ENCODE measurements around the gene ACKR2. TPM values are rescaled to one million over a fixed set of nuclear protein-coding genes. Genes with fewer than 3 reads are reported as not detected.
A peak's percentile ranks its signal among the peaks of the same experiment; 100 is the strongest.

Gene ACKR2
- total and polyA plus RNA-seq, 4 donors, result 0.26 to 7.8 (median 3.1) TPM; not detected in 1

DNA sequence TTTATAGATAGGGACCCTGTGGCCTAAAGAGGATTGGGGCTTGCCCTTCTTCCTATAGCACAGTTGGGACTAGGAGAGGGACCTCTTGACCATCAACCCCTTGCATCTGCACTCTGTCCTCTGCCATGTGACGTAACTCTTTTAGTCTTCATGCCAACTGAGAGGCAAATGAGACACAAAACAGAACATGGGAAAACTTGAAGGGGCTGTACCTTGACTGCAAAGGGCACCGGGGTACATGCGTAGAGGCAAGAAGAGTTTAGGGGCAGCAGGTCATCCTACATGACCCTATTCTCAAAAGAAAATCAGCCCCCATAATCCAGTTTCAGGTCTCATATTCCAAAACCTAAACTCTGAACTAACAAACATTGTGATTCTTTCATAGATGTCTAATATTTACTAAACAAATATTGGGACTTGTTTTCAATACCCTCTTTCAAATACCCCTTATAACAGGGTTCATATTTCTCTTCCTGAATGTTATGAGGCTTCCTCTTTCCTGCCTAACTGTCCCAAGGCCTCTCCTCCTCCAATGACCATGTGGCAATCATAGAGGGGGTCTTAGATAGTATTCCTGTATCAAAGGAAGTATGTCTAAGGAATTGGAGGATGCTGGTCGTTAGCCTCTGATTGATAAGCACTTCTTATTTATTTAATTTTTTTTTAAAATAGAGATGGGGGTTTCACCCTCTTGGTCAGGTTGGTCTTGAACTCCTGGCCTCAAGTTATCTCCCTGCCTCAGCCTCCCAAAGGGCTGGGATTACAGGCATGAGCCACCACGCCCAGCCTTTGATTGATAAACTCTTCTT, 20.6 kb downstream of the ACKR2 start:
- H3K9me3 ChIP-seq (ENCODE audit: control insufficient read depth, low read length), result no peaks in the 10 kb centered on the region
- intact Hi-C loops (cut with DNase I), result loop anchor here (2.0 to 5.0 kb wide), 3 partner anchors 48 to 52 kb away; no protein-coding TSS in a partner anchor
- ATAC-seq (ENCODE audit: low FRiP score) (no peak), DNase-seq (no peak)
- 76 to 77% methylated on average over 5 of the region's 5 CpGs for WGBS, 2 donors
- peaks cover 0 to 2% of the 10 kb centered on the region in 2 donors for H3K27me3 ChIP-seq (ENCODE audit: control insufficient read depth in 1 of 2, insufficient read depth in 2 of 2, low read length in 1 of 2)
- no peak overlapping the region for H3K27ac ChIP-seq (ENCODE audit: low read depth in 1 of 2, low read length in 2 of 2)
- H3K4me3 ChIP-seq (ENCODE audit: low read length in 2 of 2), result no peak overlapping the region
- no peaks in the 10 kb centered on the region for H3K36me3 ChIP-seq (ENCODE audit: control insufficient read depth in 1 of 2, insufficient read depth in 2 of 2, low read length in 1 of 2)
- H3K4me1 ChIP-seq (ENCODE audit: control insufficient read depth in 1 of 2, insufficient read depth in 2 of 2, low read length in 2 of 2), result no peaks in the 10 kb centered on the region

DNA sequence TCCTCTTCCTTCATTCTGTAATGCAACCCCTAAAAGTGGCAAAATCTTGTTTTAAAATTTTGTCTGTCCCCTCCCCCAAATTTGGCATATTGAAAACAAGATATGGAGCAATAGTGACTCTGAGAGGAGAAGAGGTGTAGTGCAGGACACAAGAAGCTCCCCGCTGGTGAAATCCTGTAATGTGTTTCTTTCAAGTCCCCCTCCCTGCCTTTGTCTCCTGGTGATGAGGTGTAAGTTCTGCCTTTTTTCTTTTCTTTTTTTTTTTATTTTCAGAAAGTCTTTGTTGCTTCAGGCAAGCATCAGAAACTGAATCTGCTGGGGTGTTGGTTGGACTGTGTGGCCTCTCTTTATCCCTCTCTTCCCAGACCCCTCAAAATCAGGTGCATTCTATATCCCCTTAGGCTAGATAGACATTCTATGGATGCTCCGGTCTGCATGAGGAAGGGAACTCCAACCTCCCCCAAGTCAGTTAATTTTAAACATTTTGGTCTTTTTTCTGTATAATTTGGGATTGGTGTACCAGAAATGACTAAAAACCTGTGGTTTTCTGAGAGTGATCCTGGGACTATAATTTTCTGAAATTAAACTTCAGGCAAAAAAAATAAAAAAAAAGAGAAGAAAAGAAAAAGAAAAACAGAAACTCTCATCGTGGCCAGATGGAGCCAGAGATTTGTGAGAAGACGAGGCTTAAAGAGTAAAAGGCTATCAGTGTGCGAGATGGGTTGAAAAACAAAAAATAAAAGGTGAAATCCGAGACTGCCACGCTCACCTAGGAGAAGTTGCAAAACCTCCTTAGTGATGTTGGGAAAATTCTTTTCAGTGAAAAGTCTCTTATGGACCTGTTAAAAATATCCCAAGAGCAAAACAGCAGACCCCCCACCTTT, 21.4 kb downstream of the ACKR2 start:
- Histone ChIP-seq H3K4me3 (ENCODE audit: low read length in 2 of 2) (no peak overlapping the region), H3K27me3 (ENCODE audit: control insufficient read depth in 1 of 2, insufficient read depth in 2 of 2, low read length in 1 of 2) (peaks cover 0 to 2% of the 10 kb centered on the region in 2 donors), H3K27ac (ENCODE audit: low read depth in 1 of 2, low read length in 2 of 2) (no peak overlapping the region), H3K36me3 (ENCODE audit: control insufficient read depth in 1 of 2, insufficient read depth in 2 of 2, low read length in 1 of 2) (no peaks in the 10 kb centered on the region), H3K4me1 (ENCODE audit: control insufficient read depth in 1 of 2, insufficient read depth in 2 of 2, low read length in 2 of 2) (no peaks in the 10 kb centered on the region), H3K9me3 (ENCODE audit: control insufficient read depth, low read length) (no peaks in the 10 kb centered on the region)
- no peak for ATAC-seq (ENCODE audit: low FRiP score)
- DNase-seq, result no peak
- intact Hi-C loops (cut with DNase I), result loop anchor here (2.0 to 5.0 kb wide), 3 partner anchors 48 to 52 kb away; no protein-coding TSS in a partner anchor
- WGBS, 2 donors, result 31 to 33% methylated on average over 7 of the region's 7 CpGs

DNA sequence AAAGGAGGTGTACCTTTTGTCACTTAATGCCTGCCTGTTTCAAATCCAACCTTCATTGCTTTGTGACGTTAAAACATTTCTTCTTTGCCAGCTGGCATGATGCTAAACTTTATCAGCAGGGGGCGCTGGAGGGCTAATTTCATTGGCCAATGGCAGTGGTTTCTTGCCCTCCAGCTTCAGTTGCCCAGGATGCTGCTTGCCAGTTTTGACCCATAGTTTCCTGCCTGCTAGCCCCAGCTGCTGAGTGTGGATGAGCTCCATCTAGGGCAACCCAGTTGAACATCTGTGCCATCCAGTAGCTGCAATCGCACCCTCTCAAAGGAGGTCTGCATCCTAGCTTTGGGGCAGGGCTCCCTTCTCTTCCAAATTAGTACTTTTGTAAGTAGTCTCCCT, 22.1 kb downstream of the ACKR2 start:
- DNase-seq (peak; percentile 85), ATAC-seq (ENCODE audit: low FRiP score) (peak; percentile 82)
- 10 to 16% methylated on average over 3 of the region's 3 CpGs for WGBS, 2 donors
- no peaks in the 10 kb centered on the region for H3K36me3 ChIP-seq (ENCODE audit: control insufficient read depth in 1 of 2, insufficient read depth in 2 of 2, low read length in 1 of 2)
- H3K27ac ChIP-seq (ENCODE audit: low read depth in 1 of 2, low read length in 2 of 2), result no peak overlapping the region
- no peaks in the 10 kb centered on the region for H3K9me3 ChIP-seq (ENCODE audit: control insufficient read depth, low read length)
- no peak overlapping the region for H3K4me3 ChIP-seq (ENCODE audit: low read length in 2 of 2)
- H3K4me1 ChIP-seq (ENCODE audit: control insufficient read depth in 1 of 2, insufficient read depth in 2 of 2, low read length in 2 of 2), result no peaks in the 10 kb centered on the region
- H3K27me3 ChIP-seq (ENCODE audit: control insufficient read depth in 1 of 2, insufficient read depth in 2 of 2, low read length in 1 of 2), result peaks cover 0 to 2% of the 10 kb centered on the region in 2 donors
- intact Hi-C loops (cut with DNase I), result loop anchor here (2.0 to 5.0 kb wide), 3 partner anchors 49 to 51 kb away; no protein-coding TSS in a partner anchor

DNA sequence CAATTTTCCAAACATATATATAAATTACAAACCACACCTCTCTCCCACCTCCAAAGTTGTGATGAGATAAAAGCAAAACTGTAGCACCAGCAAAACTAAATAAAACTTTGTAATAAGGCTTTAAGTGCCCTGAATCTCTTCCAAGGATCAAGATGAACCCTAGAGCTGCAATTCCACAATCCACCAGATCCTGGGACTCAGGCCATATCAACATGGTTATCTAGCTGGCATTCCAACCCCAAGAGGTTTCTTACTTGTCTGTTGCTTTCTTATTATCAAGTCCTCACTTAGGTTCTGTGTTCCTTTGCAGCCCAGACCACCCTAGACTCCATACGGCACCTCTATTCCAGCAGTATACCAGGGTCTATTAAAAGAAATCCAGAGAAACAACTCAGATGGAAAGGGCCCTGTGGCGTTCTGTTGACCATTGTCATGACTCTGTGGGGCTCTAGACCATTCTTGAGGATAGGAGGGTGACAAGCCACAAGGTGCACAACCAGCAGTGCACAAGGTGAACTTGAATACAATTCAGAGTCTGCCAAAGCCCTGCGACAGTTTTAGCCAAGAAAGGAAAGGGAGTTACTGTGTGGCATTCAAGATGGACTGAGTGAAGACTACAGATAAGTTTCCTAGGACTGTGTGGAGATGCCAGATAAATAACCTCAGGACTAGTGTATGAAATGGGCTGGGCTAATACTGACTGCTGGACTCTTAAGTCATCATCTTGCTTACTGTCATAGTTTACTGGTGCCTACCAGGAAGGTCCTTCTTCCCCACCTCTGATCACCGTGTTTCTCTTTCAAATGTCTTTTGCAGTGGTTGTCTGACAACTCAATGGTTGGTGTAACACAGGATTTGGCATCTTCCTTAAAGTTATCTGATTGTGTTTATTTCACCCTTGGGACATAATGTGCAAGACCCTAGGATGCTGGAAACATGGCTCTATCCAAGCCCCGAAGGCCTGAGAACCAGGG, 27.2 kb downstream of the ACKR2 start:
- intact Hi-C loops (cut with DNase I), result loop anchor here in 1 of 2 donors (5.0 kb wide), 1 partner anchor 54 kb away; no protein-coding TSS in a partner anchor
- no peak for DNase-seq
- 95 to 96% methylated on average over 5 of the region's 5 CpGs for WGBS, 2 donors
- ATAC-seq (ENCODE audit: low FRiP score), result no peak
- no peak overlapping the region for H3K4me3 ChIP-seq (ENCODE audit: low read length in 2 of 2)
- no peaks in the 10 kb centered on the region for H3K27me3 ChIP-seq (ENCODE audit: control insufficient read depth in 1 of 2, insufficient read depth in 2 of 2, low read length in 1 of 2)
- H3K4me1 ChIP-seq (ENCODE audit: control insufficient read depth in 1 of 2, insufficient read depth in 2 of 2, low read length in 2 of 2), result no peaks in the 10 kb centered on the region
- no peaks in the 10 kb centered on the region for H3K36me3 ChIP-seq (ENCODE audit: control insufficient read depth in 1 of 2, insufficient read depth in 2 of 2, low read length in 1 of 2)
- H3K27ac ChIP-seq (ENCODE audit: low read depth in 1 of 2, low read length in 2 of 2), result no peak overlapping the region
- H3K9me3 ChIP-seq (ENCODE audit: control insufficient read depth, low read length), result no peaks in the 10 kb centered on the region

DNA sequence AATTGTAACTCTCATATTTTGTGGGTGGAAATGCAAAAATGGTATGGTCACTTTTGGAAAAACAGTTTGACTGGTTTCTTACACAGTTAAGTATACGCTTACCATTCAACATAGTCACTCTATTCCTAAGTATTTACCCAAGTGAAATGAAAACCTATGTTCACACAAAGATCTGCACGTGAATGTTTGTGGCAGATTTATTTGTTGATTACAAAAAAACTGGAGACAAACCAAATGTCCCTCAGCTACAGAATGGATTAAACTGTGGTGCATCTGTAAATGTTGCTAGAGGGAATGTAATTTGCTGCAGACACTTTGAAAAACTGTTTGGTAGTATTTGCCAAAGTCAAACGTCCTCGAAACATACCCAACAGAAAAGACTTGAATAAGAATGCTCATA, 29.3 kb downstream of the ACKR2 start:
- intact Hi-C loops (cut with DNase I), result loop anchor here in 1 of 2 donors (5.0 kb wide), 1 partner anchor 56 kb away; no protein-coding TSS in a partner anchor
- H3K4me3 ChIP-seq (ENCODE audit: low read length in 2 of 2), result no peak overlapping the region
- H3K9me3 ChIP-seq (ENCODE audit: control insufficient read depth, low read length), result no peaks in the 10 kb centered on the region
- no peak overlapping the region for H3K27ac ChIP-seq (ENCODE audit: low read depth in 1 of 2, low read length in 2 of 2)
- H3K27me3 ChIP-seq (ENCODE audit: control insufficient read depth in 1 of 2, insufficient read depth in 2 of 2, low read length in 1 of 2), result no peaks in the 10 kb centered on the region
- no peak for ATAC-seq (ENCODE audit: low FRiP score)
- no peaks in the 10 kb centered on the region for H3K4me1 ChIP-seq (ENCODE audit: control insufficient read depth in 1 of 2, insufficient read depth in 2 of 2, low read length in 2 of 2)
- H3K36me3 ChIP-seq (ENCODE audit: control insufficient read depth in 1 of 2, insufficient read depth in 2 of 2, low read length in 1 of 2), result no peaks in the 10 kb centered on the region
- DNase-seq, result no peak
- 87% methylated on average over 4 of the region's 4 CpGs for WGBS, 2 donors

DNA sequence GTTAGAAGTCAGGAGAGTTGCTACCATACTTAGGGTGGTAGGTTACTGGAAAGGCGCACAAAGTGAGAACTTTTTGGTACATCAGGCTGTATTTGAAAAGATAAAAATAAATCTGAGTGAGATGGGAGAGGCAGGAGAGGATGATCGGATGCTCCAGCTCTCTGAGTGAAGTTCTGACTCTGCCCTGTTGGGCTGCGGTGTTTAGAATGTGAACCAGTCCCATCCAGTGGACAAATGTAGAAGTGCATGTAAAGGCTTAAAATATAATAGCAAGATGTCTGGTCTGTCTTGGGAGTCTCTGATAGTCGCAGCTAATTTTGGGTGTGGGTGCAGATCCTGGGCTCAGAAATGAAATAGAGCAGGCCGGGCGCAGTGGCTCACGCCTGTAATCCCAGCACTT, 30.4 kb downstream of the ACKR2 start:
- H3K4me1 ChIP-seq (ENCODE audit: control insufficient read depth in 1 of 2, insufficient read depth in 2 of 2, low read length in 2 of 2), result no peaks in the 10 kb centered on the region
- H3K27me3 ChIP-seq (ENCODE audit: control insufficient read depth in 1 of 2, insufficient read depth in 2 of 2, low read length in 1 of 2), result no peaks in the 10 kb centered on the region
- H3K4me3 ChIP-seq (ENCODE audit: low read length in 2 of 2), result peak overlapping the region in 1 of 2 donors; percentile 40
- intact Hi-C loops (cut with DNase I), result loop anchor here in 1 of 2 donors (5.0 kb wide), 1 partner anchor 57 kb away; no protein-coding TSS in a partner anchor
- DNase-seq (no peak), ATAC-seq (ENCODE audit: low FRiP score) (peak; percentile 86)
- no peaks in the 10 kb centered on the region for H3K36me3 ChIP-seq (ENCODE audit: control insufficient read depth in 1 of 2, insufficient read depth in 2 of 2, low read length in 1 of 2)
- WGBS, 2 donors, result 22 to 33% methylated on average over 7 of the region's 7 CpGs
- no peaks in the 10 kb centered on the region for H3K9me3 ChIP-seq (ENCODE audit: control insufficient read depth, low read length)
- no peak overlapping the region for H3K27ac ChIP-seq (ENCODE audit: low read depth in 1 of 2, low read length in 2 of 2)

DNA sequence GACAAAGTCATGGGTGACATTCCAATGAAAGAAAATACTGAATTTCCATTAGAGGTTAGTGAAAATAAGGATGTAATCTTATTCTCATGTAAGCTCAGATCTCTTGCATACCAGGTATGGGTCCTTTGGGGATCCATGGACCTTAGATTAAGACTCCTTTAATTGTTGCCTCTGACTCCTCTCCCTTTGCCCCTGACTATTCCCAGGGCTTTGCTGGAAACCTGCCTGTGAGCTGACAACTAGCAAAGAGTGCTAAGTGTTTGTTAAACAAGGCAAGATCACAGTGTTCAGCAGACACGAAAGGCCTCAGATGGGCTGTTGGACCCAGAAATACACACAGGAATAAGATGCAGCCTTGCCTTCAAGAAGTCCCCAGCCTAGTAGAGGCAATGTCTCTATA, 32.1 kb downstream of the ACKR2 start:
- H3K4me1 ChIP-seq (ENCODE audit: control insufficient read depth in 1 of 2, insufficient read depth in 2 of 2, low read length in 2 of 2), result peaks cover 0 to 5% of the 10 kb centered on the region in 2 donors
- ATAC-seq (ENCODE audit: low FRiP score), result no peak
- no peak overlapping the region for H3K27ac ChIP-seq (ENCODE audit: low read depth in 1 of 2, low read length in 2 of 2)

More for the DNA sequence above, 32.1 kb downstream of the ACKR2 start:
- DNase-seq, result no peak
- no peaks in the 10 kb centered on the region for H3K36me3 ChIP-seq (ENCODE audit: control insufficient read depth in 1 of 2, insufficient read depth in 2 of 2, low read length in 1 of 2)
- no peaks in the 10 kb centered on the region for H3K9me3 ChIP-seq (ENCODE audit: control insufficient read depth, low read length)
- H3K27me3 ChIP-seq (ENCODE audit: control insufficient read depth in 1 of 2, insufficient read depth in 2 of 2, low read length in 1 of 2), result no peaks in the 10 kb centered on the region
- WGBS, 2 donors, result 71 to 75% methylated on average over 1 of the region's 1 CpG
- intact Hi-C loops (cut with DNase I), result no loop called here
- no peak overlapping the region for H3K4me3 ChIP-seq (ENCODE audit: low read length in 2 of 2)

Data from aorta (tissue), 5 donors.